Central memory CD8-positive, alpha-beta T cell (primary cell): Measurements from ENCODE around the gene SPATA19.

Experiments
- ATAC-seq: fragments of 150-1000 bp; cut with Tn5 transposase; replicated peaks from 2 replicates; pipeline ENCODE4 v1.10.0; 2022; ENCODE audit warnings: mild to moderate bottlenecking, moderate FRiP score, moderate number of reproducible peaks; ENCODE audit not compliant: poor library complexity, severe bottlenecking; ENCODE audit errors: extremely low read depth
- DNase-seq, 2 donors: peaks; one replicate each; pipeline ENCODE4 v3.0.0; 2021; ENCODE audit warnings: low spot score in 2 of 2
- H3K27ac Mint-ChIP-seq: one replicate; pipeline ENCODE4 v1.8.0; 2022; ENCODE audit warnings: low read depth, mild to moderate bottlenecking, moderate library complexity, mixed read lengths
- H3K27me3 Mint-ChIP-seq: one replicate; pipeline ENCODE4 v1.8.0; 2022; ENCODE audit warnings: mixed read lengths
- H3K36me3 Mint-ChIP-seq: one replicate; pipeline ENCODE4 v1.8.0; 2022; ENCODE audit warnings: mild to moderate bottlenecking, moderate library complexity, mixed read lengths; ENCODE audit not compliant: insufficient read depth
- H3K4me1 Mint-ChIP-seq: one replicate; pipeline ENCODE4 v1.8.0; 2022; ENCODE audit warnings: mixed read lengths
- H3K4me3 Mint-ChIP-seq: one replicate; pipeline ENCODE4 v1.8.0; 2022; ENCODE audit warnings: mild to moderate bottlenecking, moderate library complexity, mixed read lengths
- H3K9me3 Mint-ChIP-seq: one replicate; pipeline ENCODE4 v1.8.0; 2022; ENCODE audit warnings: mixed read lengths

Gene SPATA19

GRCh38 chr11:133821776-133822175, 23.5 kb downstream of the SPATA19 start:
- Mint-ChIP-seq H3K4me1 (no peaks in the 10 kb centered on the region), H3K36me3 (no peaks in the 10 kb centered on the region), H3K27ac (no peak overlapping the region), H3K9me3 (no peaks in the 10 kb centered on the region), H3K27me3 (peaks cover 33% of the 10 kb centered on the region), H3K4me3 (no peak overlapping the region)
- ATAC-seq, result no peak
- DNase-seq, result no peak

GRCh38 chr11:133819746-133820315, 25.5 kb downstream of the SPATA19 start:
- DNase-seq (no peak), ATAC-seq (no peak)
- no peaks in the 10 kb centered on the region for H3K9me3 Mint-ChIP-seq
- H3K27me3 Mint-ChIP-seq, result peaks cover 32% of the 10 kb centered on the region
- H3K4me3 Mint-ChIP-seq, result no peak overlapping the region
- H3K4me1 Mint-ChIP-seq, result no peaks in the 10 kb centered on the region
- no peak overlapping the region for H3K27ac Mint-ChIP-seq
- H3K36me3 Mint-ChIP-seq, result no peaks in the 10 kb centered on the region

- no peaks in the 10 kb centered on the region for H3K36me3 Mint-ChIP-seq
- no peak overlapping the region for H3K27ac Mint-ChIP-seq
- H3K27me3 Mint-ChIP-seq, result peaks cover 33% of the 10 kb centered on the region
- no peaks in the 10 kb centered on the region for H3K4me1 Mint-ChIP-seq
- ATAC-seq (no peak), DNase-seq (no peak)
- no peak overlapping the region for H3K4me3 Mint-ChIP-seq
- H3K9me3 Mint-ChIP-seq, result no peaks in the 10 kb centered on the region
These were observed 26.2 kb downstream of the SPATA19 start for GRCh38 chr11:133819114-133819513.

- H3K36me3 Mint-ChIP-seq, result no peaks in the 10 kb centered on the region
- no peak for DNase-seq
- no peaks in the 10 kb centered on the region for H3K4me1 Mint-ChIP-seq
- no peak overlapping the region for H3K27ac Mint-ChIP-seq
- H3K27me3 Mint-ChIP-seq, result peaks cover 41% of the 10 kb centered on the region
- ATAC-seq, result no peak
- no peak overlapping the region for H3K4me3 Mint-ChIP-seq
- no peaks in the 10 kb centered on the region for H3K9me3 Mint-ChIP-seq
These were observed 27.0 kb downstream of the SPATA19 start for GRCh38 chr11:133818302-133818701.

- Mint-ChIP-seq H3K27ac (no peak overlapping the region), H3K27me3 (peaks cover 43% of the 10 kb centered on the region), H3K4me3 (no peak overlapping the region), H3K9me3 (no peaks in the 10 kb centered on the region), H3K4me1 (no peaks in the 10 kb centered on the region), H3K36me3 (no peaks in the 10 kb centered on the region)
- ATAC-seq, result no peak
- DNase-seq, result no peak
These were observed 27.9 kb downstream of the SPATA19 start for GRCh38 chr11:133817449-133817848.

GRCh38 chr11:133816146-133816870, 29.0 kb downstream of the SPATA19 start:
- H3K36me3 Mint-ChIP-seq, result peaks cover 2% of the 10 kb centered on the region
- no peak for DNase-seq
- no peak overlapping the region for H3K27ac Mint-ChIP-seq
- no peak overlapping the region for H3K4me3 Mint-ChIP-seq
- no peak for ATAC-seq
- H3K4me1 Mint-ChIP-seq, result no peaks in the 10 kb centered on the region
- H3K9me3 Mint-ChIP-seq, result no peaks in the 10 kb centered on the region
- H3K27me3 Mint-ChIP-seq, result peaks cover 43% of the 10 kb centered on the region

- ATAC-seq (no peak), DNase-seq (no peak)
- H3K27ac Mint-ChIP-seq, result no peak overlapping the region
- peaks cover 43% of the 10 kb centered on the region for H3K27me3 Mint-ChIP-seq
- no peaks in the 10 kb centered on the region for H3K9me3 Mint-ChIP-seq
- H3K4me1 Mint-ChIP-seq, result no peaks in the 10 kb centered on the region
- no peak overlapping the region for H3K4me3 Mint-ChIP-seq
- peaks cover 2% of the 10 kb centered on the region for H3K36me3 Mint-ChIP-seq
These were observed 29.7 kb downstream of the SPATA19 start for GRCh38 chr11:133815636-133816035.

GRCh38 chr11:133814588-133815100, 30.7 kb downstream of the SPATA19 start:
- peaks cover 2% of the 10 kb centered on the region for H3K36me3 Mint-ChIP-seq
- H3K9me3 Mint-ChIP-seq, result no peaks in the 10 kb centered on the region
- DNase-seq (no peak), ATAC-seq (no peak)
- no peak overlapping the region for H3K27ac Mint-ChIP-seq
- H3K4me3 Mint-ChIP-seq, result no peak overlapping the region
- no peaks in the 10 kb centered on the region for H3K4me1 Mint-ChIP-seq
- peaks cover 41% of the 10 kb centered on the region for H3K27me3 Mint-ChIP-seq

GRCh38 chr11:133811850-133812685, 33.2 kb downstream of the SPATA19 start:
- ATAC-seq, result no peak
- no peak overlapping the region for H3K27ac Mint-ChIP-seq
- peaks cover 15% of the 10 kb centered on the region for H3K27me3 Mint-ChIP-seq

GRCh38 chr11:133810766-133811165, 34.5 kb downstream of the SPATA19 start:
- H3K27ac Mint-ChIP-seq, result no peak overlapping the region
- no peak for ATAC-seq
- peaks cover 11% of the 10 kb centered on the region for H3K27me3 Mint-ChIP-seq
- no peaks in the 10 kb centered on the region for H3K9me3 Mint-ChIP-seq
- peaks cover 2% of the 10 kb centered on the region for H3K36me3 Mint-ChIP-seq
- no peaks in the 10 kb centered on the region for H3K4me1 Mint-ChIP-seq
- no peak for DNase-seq
- no peak overlapping the region for H3K4me3 Mint-ChIP-seq

More at GRCh38 chr11:133811850-133812685, 33.2 kb downstream of the SPATA19 start:
- Mint-ChIP-seq H3K4me3 (no peak overlapping the region), H3K36me3 (peaks cover 2% of the 10 kb centered on the region), H3K4me1 (no peaks in the 10 kb centered on the region), H3K9me3 (no peaks in the 10 kb centered on the region)
- DNase-seq, result no peak

- DNase-seq, result no peak
- H3K4me3 Mint-ChIP-seq, result no peak overlapping the region
- no peak for ATAC-seq
- no peak overlapping the region for H3K27ac Mint-ChIP-seq
- H3K27me3 Mint-ChIP-seq, result peaks cover 11% of the 10 kb centered on the region
- H3K9me3 Mint-ChIP-seq, result no peaks in the 10 kb centered on the region
- no peaks in the 10 kb centered on the region for H3K4me1 Mint-ChIP-seq
- H3K36me3 Mint-ChIP-seq, result peaks cover 2% of the 10 kb centered on the region
These were observed 35.5 kb downstream of the SPATA19 start for GRCh38 chr11:133809569-133810491.
